ENCODE results near the gene CAMSAP1. TPM values are rescaled to one million over a fixed set of nuclear protein-coding genes. Genes with fewer than 3 reads are reported as not detected.
"Not testable (repeated sequence)": the region's sequence is repeated elsewhere in the genome, so short reads cannot be mapped to it uniquely, and the experiment has no call there.

CAMSAP1 gene
- total RNA-seq, 1 donor from 2014 or later = 157 TPM

GRCh38 chr9:135901826-135902225, 5.5 kb downstream of the CAMSAP1 start:
- FAIRE-seq = no peak
- DNase-seq (ENCODE audit: low spot score in 2 of 2) = no peak

- no peak for FAIRE-seq
- no peak for DNase-seq (ENCODE audit: low spot score in 2 of 2)
Observed at GRCh38 chr9:135901031-135901758, 6.2 kb downstream of the CAMSAP1 start.

GRCh38 chr9:135898634-135899407, 8.5 kb downstream of the CAMSAP1 start:
- FAIRE-seq (no peak), DNase-seq (ENCODE audit: low spot score in 2 of 2) (no peak)

GRCh38 chr9:135896626-135897025, 10.7 kb downstream of the CAMSAP1 start:
- DNase-seq (ENCODE audit: low spot score in 2 of 2) (no peak), FAIRE-seq (no peak)

GRCh38 chr9:135896205-135896604, 11.1 kb downstream of the CAMSAP1 start:
- DNase-seq (ENCODE audit: low spot score in 2 of 2) (no peak), FAIRE-seq (no peak)

GRCh38 chr9:135895202-135895848, 12.0 kb downstream of the CAMSAP1 start:
- FAIRE-seq (no peak), DNase-seq (ENCODE audit: low spot score in 2 of 2) (no peak)

- no peak for DNase-seq (ENCODE audit: low spot score in 2 of 2)
- FAIRE-seq = no peak
Observed at GRCh38 chr9:135893104-135893503, 14.2 kb downstream of the CAMSAP1 start.

GRCh38 chr9:135892327-135892726, 15.0 kb downstream of the CAMSAP1 start:
- FAIRE-seq; DNase-seq (ENCODE audit: low spot score in 2 of 2): not testable (repeated sequence)

GRCh38 chr9:135891027-135891631, 16.2 kb downstream of the CAMSAP1 start:
- DNase-seq (ENCODE audit: low spot score in 2 of 2) (no peak), FAIRE-seq (no peak)

- DNase-seq (ENCODE audit: low spot score in 2 of 2) (no peak), FAIRE-seq (no peak)
Observed at GRCh38 chr9:135890190-135891026, 16.9 kb downstream of the CAMSAP1 start.

GRCh38 chr9:135889564-135890189, 17.7 kb downstream of the CAMSAP1 start:
- FAIRE-seq = no peak
- no peak for DNase-seq (ENCODE audit: low spot score in 2 of 2)

- DNase-seq (ENCODE audit: low spot score in 2 of 2) (no peak), FAIRE-seq (no peak)
Observed at GRCh38 chr9:135888766-135889394, 18.5 kb downstream of the CAMSAP1 start.

GRCh38 chr9:135888126-135888765, 19.1 kb downstream of the CAMSAP1 start:
- no peak for FAIRE-seq
- DNase-seq (ENCODE audit: low spot score in 2 of 2) = no peak

GRCh38 chr9:135887585-135888050, 19.7 kb downstream of the CAMSAP1 start:
- FAIRE-seq (no peak), DNase-seq (ENCODE audit: low spot score in 2 of 2) (peak in 1 of 2 donors; percentile 48)

- peak in 1 of 2 donors; percentile 51 for DNase-seq (ENCODE audit: low spot score in 2 of 2)
- no peak for FAIRE-seq
Observed at GRCh38 chr9:135887021-135887507, 20.3 kb downstream of the CAMSAP1 start.

GRCh38 chr9:135886147-135886981, 21.0 kb downstream of the CAMSAP1 start:
- DNase-seq (ENCODE audit: low spot score in 2 of 2) (no peak), FAIRE-seq (no peak)

- FAIRE-seq (no peak), DNase-seq (ENCODE audit: low spot score in 2 of 2) (no peak)
Observed at GRCh38 chr9:135885100-135885853, 22.1 kb downstream of the CAMSAP1 start.
